ENCODE measurements around the gene PPP2R3B. TPM values are rescaled to one million over a fixed set of nuclear protein-coding genes. Genes with fewer than 3 reads are reported as not detected.
A peak's percentile ranks its signal among the peaks of the same experiment; 100 is the strongest.
"Not testable (repeated sequence)": the region's sequence is repeated elsewhere in the genome, so short reads cannot be mapped to it uniquely, and the experiment has no call there.

PPP2R3B gene
- total and polyA plus RNA-seq, 11 donors = 60.9 to 186 (median 113) TPM

GRCh38 chrX:352181-352580 lies 34.5 kb downstream of the PPP2R3B start:
- DNase-seq (peak in 2 of 5 donors; percentile 7 to 52), ATAC-seq (no peak)
- 93 to 96% (median 95%) methylated on average over 23 to 27 of the region's 27 CpGs for WGBS, 4 donors
- Histone ChIP-seq H3K36me3 (peaks cover 0 to 19% (median 0%) of the 10 kb centered on the region in 9 donors), H3K27me3 (no peaks in the 10 kb centered on the region), H3K4me1 (peaks cover 0 to 13% (median 5%) of the 10 kb centered on the region in 12 donors), H3K27ac (no peak overlapping the region), H3K9me3 (no peaks in the 10 kb centered on the region), H3K4me3 (no peak overlapping the region)
- TF ChIP-seq POLR2A (IDR thresholded peaks at IDR 0.05) (no peak), CTCF (IDR thresholded peaks at IDR 0.05) (no peak)
- intact Hi-C loops (cut with DNase I) = no loop called here

- H3K4me3 ChIP-seq = no peak overlapping the region
- intact Hi-C loops (cut with DNase I) = no loop called here
- peak in 2 of 5 donors; percentile 14 to 42 for DNase-seq
- H3K27ac ChIP-seq = no peak overlapping the region
- TF ChIP-seq POLR2A (IDR thresholded peaks at IDR 0.05) = no peak
- no peak for TF ChIP-seq CTCF (IDR thresholded peaks at IDR 0.05)
- peaks cover 0 to 21% (median 0%) of the 10 kb centered on the region in 9 donors for H3K36me3 ChIP-seq
- no peak for ATAC-seq
- no peaks in the 10 kb centered on the region for H3K27me3 ChIP-seq
- peaks cover 0 to 13% (median 5%) of the 10 kb centered on the region in 12 donors for H3K4me1 ChIP-seq
- WGBS, 4 donors = 88 to 91% (median 90%) methylated on average over 10 of the region's 10 CpGs
- H3K9me3 ChIP-seq = no peaks in the 10 kb centered on the region
Measured at GRCh38 chrX:351736-352135, 35.0 kb downstream of the PPP2R3B start.

- H3K9me3 ChIP-seq; ATAC-seq; H3K4me3 ChIP-seq; H3K27me3 ChIP-seq; intact Hi-C loops (cut with DNase I); H3K27ac ChIP-seq: not testable (repeated sequence)
- DNase-seq = peak in 2 of 5 donors; percentile 14 to 17
- WGBS, 4 donors = 90 to 98% (median 92%) methylated on average over 11 to 12 of the region's 13 CpGs
- H3K4me1 ChIP-seq = peaks cover 0 to 13% (median 5%) of the 10 kb centered on the region in 12 donors
- H3K36me3 ChIP-seq = peaks cover 0 to 26% (median 0%) of the 10 kb centered on the region in 9 donors
Measured at GRCh38 chrX:351324-351641, 35.4 kb downstream of the PPP2R3B start.

- no peaks in the 10 kb centered on the region for H3K9me3 ChIP-seq
- TF ChIP-seq POLR2A (IDR thresholded peaks at IDR 0.05) (no peak), CTCF (IDR thresholded peaks at IDR 0.05) (no peak)
- no peak overlapping the region for H3K4me3 ChIP-seq
- DNase-seq = peak in 3 of 5 donors; percentile 15 to 57 (median 18)
- no peak for ATAC-seq
- 91 to 96% (median 94%) methylated on average over 51 to 61 of the region's 61 CpGs for WGBS, 4 donors
- peaks cover 0 to 13% (median 5%) of the 10 kb centered on the region in 12 donors for H3K4me1 ChIP-seq
- H3K27me3 ChIP-seq = no peaks in the 10 kb centered on the region
- intact Hi-C loops (cut with DNase I) = no loop called here
- no peak overlapping the region for H3K27ac ChIP-seq
- H3K36me3 ChIP-seq = peaks cover 0 to 24% (median 0%) of the 10 kb centered on the region in 9 donors
Measured at GRCh38 chrX:350534-351323, 36.0 kb downstream of the PPP2R3B start.

All from heart left ventricle (tissue), 16 donors.